GM21529 (cell line): ENCODE measurements around the gene MPZL1.
"Not testable (repeated sequence)": the region's sequence is repeated elsewhere in the genome, so short reads cannot be mapped to it uniquely, and the experiment has no call there.

Experiments
- ATAC-seq: cut with Tn5 transposase; IDR thresholded peaks from one replicate; pipeline ENCODE4 v1.9.1; 2021; ENCODE audit not compliant: unreplicated experiment

MPZL1 gene

DNA sequence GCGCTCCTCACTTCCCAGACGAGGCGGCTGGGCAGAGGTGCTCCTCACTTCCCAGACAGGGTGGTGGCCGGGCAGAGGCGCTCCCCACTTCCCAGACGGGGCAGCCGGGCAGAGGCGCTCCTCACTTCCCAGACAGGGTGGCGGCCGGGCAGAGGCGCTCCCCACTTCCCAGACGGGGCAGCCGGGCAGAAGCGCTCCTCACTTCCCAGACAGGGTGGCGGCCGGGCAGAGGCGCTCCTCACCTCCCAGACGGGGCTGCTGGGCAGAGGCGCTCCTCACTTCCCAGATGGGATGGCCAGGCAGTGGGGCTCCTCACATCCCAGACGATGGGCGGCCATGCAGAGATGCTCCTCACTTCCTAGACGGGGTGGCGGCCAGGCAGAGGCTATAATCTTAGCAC, 84.5 kb downstream of the MPZL1 start:
- not testable (repeated sequence) for ATAC-seq

DNA sequence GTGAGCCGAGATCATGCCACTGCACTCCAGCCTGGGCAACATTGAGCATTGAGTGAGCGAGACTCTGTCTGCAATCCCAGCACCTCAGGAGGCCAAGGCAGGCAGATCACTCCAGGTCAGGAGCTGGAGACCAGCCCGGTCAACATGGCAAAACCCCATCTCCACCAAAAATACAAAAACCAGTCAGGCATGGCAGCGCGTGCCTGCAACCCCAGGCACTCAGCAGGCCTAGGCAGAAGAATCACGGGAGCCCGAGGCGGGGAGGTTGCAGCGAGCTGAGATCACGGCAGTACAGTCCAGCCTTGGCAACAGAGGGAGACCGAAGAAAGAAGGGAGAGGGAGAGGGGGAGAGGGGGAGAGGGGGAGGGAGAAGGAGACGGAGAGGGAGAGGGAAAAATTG, 84.9 kb downstream of the MPZL1 start:
- not testable (repeated sequence) for ATAC-seq

- ATAC-seq: no peak
These were observed 86.3 kb downstream of the MPZL1 start for GRCh38 chr1:167808104-167808503.

- ATAC-seq: no peak
These were observed 86.9 kb downstream of the MPZL1 start for GRCh38 chr1:167808690-167809089.

- ATAC-seq: no peak
These were observed 91.2 kb downstream of the MPZL1 start for GRCh38 chr1:167812972-167813371.

DNA sequence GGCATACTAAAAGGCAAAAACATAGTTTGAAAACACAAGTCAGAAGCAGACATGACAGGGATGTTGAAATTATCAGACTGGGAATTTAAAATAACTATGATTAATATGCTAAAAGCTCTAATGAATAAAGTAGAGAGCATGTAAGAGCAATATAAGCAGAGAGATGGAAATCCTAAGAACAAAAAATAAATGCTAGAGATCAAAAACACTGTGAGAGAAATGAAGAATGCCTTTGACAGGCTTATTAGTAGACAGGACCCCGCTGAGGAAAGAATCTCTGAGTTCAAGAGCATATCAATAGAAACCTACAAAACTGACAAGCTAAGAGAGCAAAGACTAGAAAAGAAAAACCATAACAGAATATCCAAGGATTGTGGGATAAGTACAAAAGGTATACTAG, 93.9 kb downstream of the MPZL1 start:
- no peak for ATAC-seq

DNA sequence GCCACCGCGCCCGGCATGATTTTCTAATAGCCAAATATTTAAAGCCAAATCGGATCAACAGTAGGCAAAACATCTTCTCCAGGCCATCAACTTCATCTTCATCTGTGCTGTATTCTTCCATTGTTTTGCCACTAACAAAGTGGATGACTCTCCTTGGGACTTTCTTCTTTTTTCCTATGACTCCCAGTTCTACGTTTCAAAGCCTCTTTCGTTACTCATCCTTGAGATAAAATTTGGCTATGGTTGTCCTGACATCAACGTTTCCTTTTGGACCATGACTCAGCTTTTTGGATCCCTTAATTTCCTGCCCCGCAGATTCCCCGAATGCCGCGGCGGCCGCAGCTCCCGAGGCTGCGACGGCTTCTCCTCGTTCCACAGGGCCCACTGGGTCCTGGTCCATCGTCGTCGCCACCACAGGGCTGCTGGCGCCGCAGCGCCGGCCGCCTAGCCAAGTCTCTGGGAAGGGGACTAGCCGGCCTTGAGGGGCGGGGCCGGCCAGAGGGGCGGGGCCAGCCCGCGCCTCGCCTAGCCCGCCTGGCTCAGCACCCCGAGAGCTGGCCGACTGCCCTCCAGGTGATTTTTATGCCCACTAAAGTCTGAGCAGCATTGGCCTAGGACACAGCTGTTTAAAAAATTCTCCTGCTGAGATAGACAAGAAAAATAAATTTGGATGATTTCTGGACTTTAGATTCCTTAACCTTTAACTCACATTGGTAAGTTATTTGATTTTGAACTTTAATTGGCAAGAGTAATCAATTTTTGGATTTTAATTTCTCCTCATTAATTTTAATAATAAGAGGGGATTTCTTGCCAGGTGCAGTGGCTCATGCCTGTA, 98.3 kb downstream of the MPZL1 start:
- ATAC-seq: peak; percentile 85

DNA sequence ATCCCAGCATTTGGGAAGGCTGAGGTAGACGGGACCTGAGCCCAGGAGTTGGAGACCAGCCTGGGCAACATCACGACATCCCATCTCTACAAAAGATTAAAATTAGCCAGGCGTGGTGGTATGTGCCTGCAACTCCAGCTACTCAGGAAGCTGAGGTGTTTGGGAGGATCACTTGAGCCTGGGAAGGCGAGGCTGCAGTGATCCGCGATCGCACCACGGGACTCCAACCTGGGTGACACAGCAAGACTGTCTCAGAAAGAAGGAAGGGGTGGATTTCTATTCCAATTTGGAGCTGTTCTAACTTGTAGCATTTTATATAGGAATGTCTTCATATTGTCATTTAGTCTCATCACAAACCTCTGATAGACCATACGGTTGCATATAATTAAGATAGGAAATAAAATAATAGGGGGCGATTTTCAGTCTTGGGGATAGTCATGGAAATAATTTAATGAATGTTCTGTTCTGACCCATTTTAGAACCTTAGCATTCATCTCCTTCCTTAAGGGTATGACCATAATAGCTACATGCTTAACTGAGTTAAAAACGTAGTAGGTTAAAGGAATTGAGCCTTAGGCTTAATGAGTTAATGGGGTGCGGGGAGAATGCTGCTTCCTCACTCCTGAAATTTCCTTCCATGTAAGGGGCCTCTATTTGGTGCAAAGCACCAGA, 99.0 kb downstream of the MPZL1 start:
- no peak for ATAC-seq

- no peak for ATAC-seq
These were observed 99.5 kb downstream of the MPZL1 start for GRCh38 chr1:167821356-167821685.

DNA sequence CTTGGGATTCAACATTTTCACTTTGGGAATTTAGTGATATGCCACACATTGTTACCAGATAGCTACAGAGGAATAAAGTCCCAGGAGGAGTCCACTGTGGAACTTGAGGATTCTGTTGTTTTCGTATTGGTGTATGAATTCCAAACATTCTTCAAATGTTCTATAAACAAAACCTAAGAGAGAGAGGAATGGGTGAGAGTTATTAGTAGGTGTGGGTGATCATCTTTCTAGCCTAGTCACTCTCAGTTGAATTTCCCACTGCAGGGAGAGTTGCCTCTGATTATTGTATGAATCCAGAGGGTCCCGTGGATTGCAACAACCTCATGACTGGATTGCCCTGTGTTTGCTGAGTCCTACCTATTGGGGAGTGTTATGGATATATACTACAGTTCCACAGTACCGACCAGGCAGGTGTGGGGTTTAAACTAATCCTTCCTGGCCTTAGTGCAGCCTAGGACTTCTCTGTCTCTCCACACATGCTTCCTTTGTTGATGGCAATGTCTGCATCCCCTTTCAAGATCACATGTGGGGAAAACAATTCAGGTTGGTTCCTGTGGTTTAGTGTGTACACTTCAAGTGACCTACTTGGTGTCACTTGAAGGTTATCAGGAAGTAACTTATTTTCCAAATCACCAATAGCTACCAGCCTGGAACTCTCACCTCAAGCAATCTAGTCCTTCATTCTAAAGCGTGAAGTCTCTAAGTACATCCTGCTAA, 100.3 kb downstream of the MPZL1 start:
- ATAC-seq: no peak

GRCh38 chr1:167824163-167824794, 102.5 kb downstream of the MPZL1 start:
- ATAC-seq: no peak

GRCh38 chr1:167825419-167826079, 103.8 kb downstream of the MPZL1 start:
- ATAC-seq: no peak

DNA sequence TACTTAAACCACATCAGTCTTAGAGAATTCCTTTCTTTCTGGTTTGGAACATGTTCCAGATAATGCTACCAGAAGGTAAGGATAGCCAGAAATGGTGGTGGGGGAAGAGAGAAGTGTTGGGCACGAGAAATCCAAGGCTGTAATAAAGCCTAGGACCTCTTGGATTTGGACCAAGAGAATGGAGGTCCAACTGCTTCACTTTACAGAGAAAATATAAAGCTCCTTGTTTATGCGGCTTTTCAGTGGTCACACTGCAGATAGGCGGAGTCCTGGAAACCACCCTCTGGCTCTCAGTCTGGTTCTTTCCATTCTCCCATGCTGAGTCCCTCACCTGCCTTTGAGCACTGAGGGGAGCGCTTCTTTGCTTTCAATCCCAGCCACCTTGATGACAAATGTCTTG, 104.3 kb downstream of the MPZL1 start:
- ATAC-seq: no peak

DNA sequence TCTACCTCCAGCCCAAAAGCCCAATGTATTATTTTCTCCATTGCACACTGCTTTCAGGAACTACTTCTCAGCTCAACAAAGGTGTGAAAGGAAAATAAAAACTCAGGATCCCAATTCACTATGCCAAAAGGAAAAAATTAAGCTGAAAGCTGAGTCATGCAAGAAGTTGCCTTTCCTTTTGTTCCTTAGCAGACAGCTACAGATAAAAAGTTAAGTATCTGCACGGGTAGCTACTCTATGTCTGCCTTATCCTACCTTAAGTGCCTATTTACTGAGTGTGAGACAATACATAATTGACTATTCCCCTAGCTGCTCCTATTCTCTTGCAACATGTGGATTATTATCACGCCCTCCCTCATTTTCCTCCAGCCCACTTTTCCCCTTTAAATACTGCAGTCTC, 108.1 kb downstream of the MPZL1 start:
- ATAC-seq: no peak

- not testable (repeated sequence) for ATAC-seq
These were observed 108.9 kb downstream of the MPZL1 start for GRCh38 chr1:167830668-167831067.

DNA sequence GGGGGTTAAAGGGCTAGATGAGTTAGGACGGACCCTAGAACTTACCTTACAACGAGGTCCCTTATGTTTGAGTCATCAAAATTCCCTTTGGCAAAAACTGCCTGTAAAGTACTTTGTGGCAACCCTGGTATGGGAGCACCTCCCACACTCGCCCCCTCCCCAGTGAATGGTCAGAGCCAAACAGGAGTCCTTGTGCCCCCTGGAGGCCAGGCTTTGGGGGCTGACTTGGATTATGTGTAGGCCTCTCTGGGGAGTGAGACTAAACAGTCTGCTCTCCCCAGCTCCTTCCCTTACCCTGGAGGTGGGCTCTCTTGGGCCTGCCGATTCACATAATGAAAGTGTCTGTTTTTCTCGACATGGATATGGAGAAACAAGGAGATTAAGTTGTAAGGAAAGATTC, 110.9 kb downstream of the MPZL1 start:
- ATAC-seq: no peak

- no peak for ATAC-seq
These were observed 112.1 kb downstream of the MPZL1 start for GRCh38 chr1:167833904-167834303.

DNA sequence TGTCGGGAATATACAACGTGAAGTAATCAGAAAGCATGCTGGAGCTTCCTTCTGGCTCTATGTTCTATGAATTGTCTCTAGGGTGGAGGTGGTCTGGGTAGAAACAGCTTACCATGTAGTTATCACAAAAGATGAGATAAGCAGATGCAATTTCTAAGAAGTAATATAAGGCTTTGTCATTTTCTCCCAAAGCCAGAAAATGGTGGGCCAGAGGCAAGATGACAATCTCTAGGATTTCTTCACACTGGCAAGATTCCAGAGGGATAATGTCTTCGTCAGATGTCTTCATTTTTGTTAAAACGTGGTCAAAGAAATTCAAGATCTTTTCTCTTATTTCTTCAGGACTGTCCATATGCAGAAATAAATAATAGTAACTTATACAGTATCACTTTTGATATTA, 114.4 kb downstream of the MPZL1 start:
- no peak for ATAC-seq

DNA sequence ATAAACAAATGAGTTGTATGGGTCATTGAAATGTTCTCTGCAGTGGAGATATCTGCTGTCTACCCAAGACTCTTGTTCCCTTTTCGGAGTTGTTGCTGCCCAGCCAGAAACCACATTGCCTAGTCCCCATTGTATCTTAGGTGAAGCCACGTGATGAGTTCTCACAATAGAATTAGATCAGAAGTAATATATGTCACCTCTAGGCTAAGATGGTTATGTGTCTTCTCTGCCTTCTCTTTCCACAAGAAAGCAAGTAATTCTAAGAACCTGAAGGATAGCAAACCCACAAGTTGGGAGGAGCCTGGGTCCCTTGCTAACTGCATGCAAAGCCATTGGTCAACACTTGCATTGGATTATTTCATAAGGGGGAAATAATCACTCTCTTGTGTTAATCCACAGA, 115.5 kb downstream of the MPZL1 start:
- ATAC-seq: no peak

- ATAC-seq: no peak
These were observed 117.2 kb downstream of the MPZL1 start for GRCh38 chr1:167839009-167839408.
